ENCODE results near the gene UTP20. TPM values are rescaled to one million over a fixed set of nuclear protein-coding genes. Genes with fewer than 3 reads are reported as not detected.

Gene UTP20
- polyA plus RNA-seq, 1 of the 3 experiments (the other 2 are of a cell fraction): 5.7 TPM

DNA sequence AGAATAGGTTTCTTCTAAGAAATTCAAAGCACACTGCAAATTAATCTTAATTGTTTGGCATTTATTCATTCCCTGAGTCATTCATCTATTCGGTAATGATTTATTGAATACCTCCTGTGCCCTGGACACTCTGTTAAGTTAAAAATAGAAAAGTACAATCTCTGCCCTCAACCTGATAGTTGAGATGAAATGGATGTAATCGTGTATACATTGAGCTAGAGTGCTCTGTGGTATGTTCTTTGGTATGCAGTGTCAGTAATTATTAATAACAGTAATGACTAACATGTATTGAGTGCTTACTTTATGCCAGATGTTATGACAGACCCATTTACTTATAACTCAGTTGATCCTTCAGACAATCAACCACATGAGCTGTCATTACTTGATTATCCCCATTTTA, 47.6 kb downstream of the UTP20 start:
- Histone ChIP-seq H3K27me3 (ENCODE audit: insufficient read depth) (no peaks in the 10 kb centered on the region), H3K9me3 (no peaks in the 10 kb centered on the region), H3K9ac (no peak overlapping the region), H3K27ac (ENCODE audit: low read depth in 2 of 2, low read length in 1 of 2) (no peak overlapping the region), H3K4me3 (ENCODE audit: low read depth in 2 of 2, low read length in 1 of 2) (no peak overlapping the region), H2AFZ (ENCODE audit: low read depth) (no peak overlapping the region), H3K9me2 (no peaks in the 10 kb centered on the region), H3K36me3 (replicated peaks in 1 of 2; ENCODE audit: control insufficient read depth in 1 of 2, insufficient read depth in 2 of 2, low read length in 1 of 2) (peaks cover 53% of the 10 kb centered on the region in 2 experiments), H3F3A (replicated peaks; ENCODE audit: insufficient read depth) (peaks cover 7% of the 10 kb centered on the region), H3K79me2 (ENCODE audit: insufficient read depth) (no peaks in the 10 kb centered on the region), H3K4me1 (ENCODE audit: control insufficient read depth in 1 of 2, insufficient read depth in 2 of 2, low read depth in 1 of 2, low read length in 1 of 2) (no peaks in the 10 kb centered on the region), H4K20me1 (ENCODE audit: insufficient read depth) (no peaks in the 10 kb centered on the region), H3K4me2 (no peak overlapping the region)
- ChIA-PET CTCF (interaction anchor here (1.0 kb wide), 1 partner anchor 13 kb away, joined by 3 read pairs; no protein-coding TSS in a partner anchor), POLR2A (no interaction called here)
- TF ChIP-seq, protein P1, sequence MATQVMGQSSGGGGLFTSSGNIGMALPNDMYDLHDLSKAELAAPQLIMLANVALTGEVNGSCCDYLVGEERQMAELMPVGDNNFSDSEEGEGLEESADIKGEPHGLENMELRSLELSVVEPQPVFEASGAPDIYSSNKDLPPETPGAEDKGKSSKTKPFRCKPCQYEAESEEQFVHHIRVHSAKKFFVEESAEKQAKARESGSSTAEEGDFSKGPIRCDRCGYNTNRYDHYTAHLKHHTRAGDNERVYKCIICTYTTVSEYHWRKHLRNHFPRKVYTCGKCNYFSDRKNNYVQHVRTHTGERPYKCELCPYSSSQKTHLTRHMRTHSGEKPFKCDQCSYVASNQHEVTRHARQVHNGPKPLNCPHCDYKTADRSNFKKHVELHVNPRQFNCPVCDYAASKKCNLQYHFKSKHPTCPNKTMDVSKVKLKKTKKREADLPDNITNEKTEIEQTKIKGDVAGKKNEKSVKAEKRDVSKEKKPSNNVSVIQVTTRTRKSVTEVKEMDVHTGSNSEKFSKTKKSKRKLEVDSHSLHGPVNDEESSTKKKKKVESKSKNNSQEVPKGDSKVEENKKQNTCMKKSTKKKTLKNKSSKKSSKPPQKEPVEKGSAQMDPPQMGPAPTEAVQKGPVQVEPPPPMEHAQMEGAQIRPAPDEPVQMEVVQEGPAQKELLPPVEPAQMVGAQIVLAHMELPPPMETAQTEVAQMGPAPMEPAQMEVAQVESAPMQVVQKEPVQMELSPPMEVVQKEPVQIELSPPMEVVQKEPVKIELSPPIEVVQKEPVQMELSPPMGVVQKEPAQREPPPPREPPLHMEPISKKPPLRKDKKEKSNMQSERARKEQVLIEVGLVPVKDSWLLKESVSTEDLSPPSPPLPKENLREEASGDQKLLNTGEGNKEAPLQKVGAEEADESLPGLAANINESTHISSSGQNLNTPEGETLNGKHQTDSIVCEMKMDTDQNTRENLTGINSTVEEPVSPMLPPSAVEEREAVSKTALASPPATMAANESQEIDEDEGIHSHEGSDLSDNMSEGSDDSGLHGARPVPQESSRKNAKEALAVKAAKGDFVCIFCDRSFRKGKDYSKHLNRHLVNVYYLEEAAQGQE (IDR thresholded peaks at IDR 0.05; ENCODE audit: low read depth, low read length): no peak
- TF ChIP-seq, protein P2, sequence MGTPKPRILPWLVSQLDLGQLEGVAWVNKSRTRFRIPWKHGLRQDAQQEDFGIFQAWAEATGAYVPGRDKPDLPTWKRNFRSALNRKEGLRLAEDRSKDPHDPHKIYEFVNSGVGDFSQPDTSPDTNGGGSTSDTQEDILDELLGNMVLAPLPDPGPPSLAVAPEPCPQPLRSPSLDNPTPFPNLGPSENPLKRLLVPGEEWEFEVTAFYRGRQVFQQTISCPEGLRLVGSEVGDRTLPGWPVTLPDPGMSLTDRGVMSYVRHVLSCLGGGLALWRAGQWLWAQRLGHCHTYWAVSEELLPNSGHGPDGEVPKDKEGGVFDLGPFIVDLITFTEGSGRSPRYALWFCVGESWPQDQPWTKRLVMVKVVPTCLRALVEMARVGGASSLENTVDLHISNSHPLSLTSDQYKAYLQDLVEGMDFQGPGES (IDR thresholded peaks at IDR 0.05; ENCODE audit: low read depth, low read length): no peak
- TF ChIP-seq MXI1 (IDR thresholded peaks at IDR 0.05; ENCODE audit: low read depth, low read length): no peak
- DNase-seq: no peak
- WGBS (ENCODE audit: low lambda C conversion rate): 90% methylated on average over 2 of the region's 2 CpGs

DNA sequence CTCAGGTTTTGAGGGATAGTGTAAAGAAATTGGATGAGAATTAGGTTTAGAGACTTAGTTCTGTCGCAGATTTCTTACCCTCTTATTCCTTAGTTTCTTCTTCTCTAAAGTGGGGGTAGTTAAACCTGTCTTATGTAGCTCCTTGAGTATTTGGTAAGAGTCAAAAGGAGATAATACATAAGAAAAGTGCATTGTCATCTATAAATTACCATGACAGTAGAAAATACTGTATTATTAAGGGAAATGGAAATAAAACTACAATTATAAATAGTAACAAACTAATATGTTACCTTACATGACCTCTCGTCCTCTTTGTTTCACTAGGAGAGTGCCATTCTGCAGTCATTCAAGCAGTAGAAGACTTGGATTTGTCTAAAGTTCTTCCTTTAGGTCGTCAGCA, 49.0 kb downstream of the UTP20 start:
- peaks cover 47 to 57% of the 10 kb centered on the region in 2 experiments for H3K36me3 ChIP-seq (replicated peaks in 1 of 2; ENCODE audit: control insufficient read depth in 1 of 2, insufficient read depth in 2 of 2, low read length in 1 of 2)
- no peak for DNase-seq
- no peak overlapping the region for H3K4me3 ChIP-seq (ENCODE audit: low read depth in 2 of 2, low read length in 1 of 2)
- H3K4me1 ChIP-seq (ENCODE audit: control insufficient read depth in 1 of 2, insufficient read depth in 2 of 2, low read depth in 1 of 2, low read length in 1 of 2): no peaks in the 10 kb centered on the region
- H3K9me3 ChIP-seq: no peaks in the 10 kb centered on the region
- H3F3A ChIP-seq (replicated peaks; ENCODE audit: insufficient read depth): no peaks in the 10 kb centered on the region
- no peaks in the 10 kb centered on the region for H3K27me3 ChIP-seq (ENCODE audit: insufficient read depth)
- H3K27ac ChIP-seq (ENCODE audit: low read depth in 2 of 2, low read length in 1 of 2): no peak overlapping the region
- 93% methylated on average over 3 of the region's 3 CpGs for WGBS (ENCODE audit: low lambda C conversion rate)
- no peak overlapping the region for H3K9ac ChIP-seq
- H3K4me2 ChIP-seq: no peak overlapping the region
- no peaks in the 10 kb centered on the region for H3K79me2 ChIP-seq (ENCODE audit: insufficient read depth)
- H2AFZ ChIP-seq (ENCODE audit: low read depth): no peak overlapping the region
- no peaks in the 10 kb centered on the region for H3K9me2 ChIP-seq
- TF ChIP-seq RFX5 (IDR thresholded peaks at IDR 0.05; ENCODE audit: low read length) (no peak), SMC3 (IDR thresholded peaks at IDR 0.05; ENCODE audit: low read depth, low read length) (no peak)
- ChIA-PET POLR2A (no interaction called here), CTCF (no interaction called here)
- H4K20me1 ChIP-seq (ENCODE audit: insufficient read depth): no peaks in the 10 kb centered on the region

DNA sequence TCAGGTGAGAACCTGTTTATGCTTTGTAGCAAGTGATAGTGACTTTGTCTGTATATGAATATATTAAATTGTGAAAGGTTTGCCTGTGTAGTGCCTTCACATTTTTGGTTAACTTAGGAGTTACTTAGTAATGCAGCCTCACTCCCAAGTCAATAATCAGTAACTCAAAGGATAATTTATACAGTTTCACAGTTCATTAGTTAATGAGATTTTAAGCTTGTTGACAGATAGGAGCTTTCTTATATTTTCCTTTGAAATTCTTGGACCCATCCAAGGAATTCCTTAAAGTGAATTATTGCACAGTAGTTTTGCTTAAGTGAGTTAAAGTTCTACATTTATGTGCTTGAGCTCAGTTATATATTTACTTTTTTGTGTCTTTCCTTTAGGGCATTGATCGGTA, 50.7 kb downstream of the UTP20 start:
- Histone ChIP-seq H3K9me3 (no peaks in the 10 kb centered on the region), H3K79me2 (ENCODE audit: insufficient read depth) (no peaks in the 10 kb centered on the region), H3K4me2 (no peak overlapping the region), H3F3A (replicated peaks; ENCODE audit: insufficient read depth) (no peaks in the 10 kb centered on the region), H3K9me2 (no peaks in the 10 kb centered on the region), H3K36me3 (replicated peaks in 1 of 2; ENCODE audit: control insufficient read depth in 1 of 2, insufficient read depth in 2 of 2, low read length in 1 of 2) (peaks cover 50 to 54% of the 10 kb centered on the region in 2 experiments), H3K4me3 (ENCODE audit: low read depth in 2 of 2, low read length in 1 of 2) (no peak overlapping the region), H3K27ac (ENCODE audit: low read depth in 2 of 2, low read length in 1 of 2) (no peak overlapping the region), H3K27me3 (ENCODE audit: insufficient read depth) (no peaks in the 10 kb centered on the region), H3K4me1 (ENCODE audit: control insufficient read depth in 1 of 2, insufficient read depth in 2 of 2, low read depth in 1 of 2, low read length in 1 of 2) (no peaks in the 10 kb centered on the region), H3K9ac (no peak overlapping the region), H2AFZ (ENCODE audit: low read depth) (no peak overlapping the region), H4K20me1 (ENCODE audit: insufficient read depth) (no peaks in the 10 kb centered on the region)
- TF ChIP-seq, protein P3, sequence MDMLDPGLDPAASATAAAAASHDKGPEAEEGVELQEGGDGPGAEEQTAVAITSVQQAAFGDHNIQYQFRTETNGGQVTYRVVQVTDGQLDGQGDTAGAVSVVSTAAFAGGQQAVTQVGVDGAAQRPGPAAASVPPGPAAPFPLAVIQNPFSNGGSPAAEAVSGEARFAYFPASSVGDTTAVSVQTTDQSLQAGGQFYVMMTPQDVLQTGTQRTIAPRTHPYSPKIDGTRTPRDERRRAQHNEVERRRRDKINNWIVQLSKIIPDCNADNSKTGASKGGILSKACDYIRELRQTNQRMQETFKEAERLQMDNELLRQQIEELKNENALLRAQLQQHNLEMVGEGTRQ (IDR thresholded peaks at IDR 0.05; ENCODE audit: borderline replicate concordance, low read depth, low read length): no peak
- TF ChIP-seq RFX5 (IDR thresholded peaks at IDR 0.05; ENCODE audit: low read length): no peak
- TF ChIP-seq FOXJ3 (CRISPR knock-in tag; IDR thresholded peaks at IDR 0.05): no peak
- TF ChIP-seq TAF1 (IDR thresholded peaks at IDR 0.05; ENCODE audit: borderline replicate concordance, low read depth, low read length): no peak
- TF ChIP-seq NRF1 (IDR thresholded peaks at IDR 0.05; ENCODE audit: low read depth, low read length): no peak
- TF ChIP-seq MEF2A (IDR thresholded peaks at IDR 0.05; ENCODE audit: borderline replicate concordance, low read depth): no peak
- no peak for TF ChIP-seq FOSL2 (IDR thresholded peaks at IDR 0.05; ENCODE audit: borderline replicate concordance, low read depth)
- WGBS (ENCODE audit: low lambda C conversion rate): 96% methylated on average over 1 of the region's 1 CpG
- CTCF ChIA-PET: no interaction called here
- no peak for DNase-seq
- POLR2A ChIA-PET: no interaction called here

All from SK-N-SH (cell line).